ENCODE data around the gene MYADML2. TPM values are rescaled to one million over a fixed set of nuclear protein-coding genes. Genes with fewer than 3 reads are reported as not detected.

The MYADML2 gene
- total RNA-seq, 1 donor from 2014 or later = 0.16 TPM

- DNase-seq = no peak
Measured at GRCh38 chr17:81978524-81979298, 31.7 kb upstream of the MYADML2 start.

- peak; percentile 73 for DNase-seq
Measured at GRCh38 chr17:81977211-81977808, 30.3 kb upstream of the MYADML2 start, which contains the start of gene ASPSCR1. TSS of gene ASPSCR1 (plus strand) at chr17:81977629. CDS start at chr17:81977647, 18 bp downstream.

GRCh38 chr17:81976332-81977210 is 29.5 kb upstream of the MYADML2 start:
- no peak for DNase-seq

- DNase-seq = no peak
Measured at GRCh38 chr17:81973432-81973831, 26.4 kb upstream of the MYADML2 start.

GRCh38 chr17:81968850-81969812 is 22.1 kb upstream of the MYADML2 start:
- DNase-seq = no peak

GRCh38 chr17:81968396-81968745 is 21.3 kb upstream of the MYADML2 start:
- no peak for DNase-seq

- DNase-seq = peak; percentile 80
Measured at GRCh38 chr17:81967533-81968395, 20.7 kb upstream of the MYADML2 start.

GRCh38 chr17:81967244-81967532 is 20.2 kb upstream of the MYADML2 start:
- DNase-seq = no peak

- DNase-seq = no peak
Measured at GRCh38 chr17:81966343-81967243, 19.6 kb upstream of the MYADML2 start.

- no peak for DNase-seq
Measured at GRCh38 chr17:81964081-81964849, 17.2 kb upstream of the MYADML2 start.

- DNase-seq = no peak
Measured at GRCh38 chr17:81962499-81963441, 15.7 kb upstream of the MYADML2 start.

- DNase-seq = no peak
Measured at GRCh38 chr17:81961521-81962498, 14.8 kb upstream of the MYADML2 start.

- no peak for DNase-seq
Measured at GRCh38 chr17:81961087-81961511, 14.1 kb upstream of the MYADML2 start, which contains the start of gene NOTUM. TSS of gene NOTUM (minus strand) at chr17:81961187. CDS start at chr17:81960909, 278 bp downstream.

GRCh38 chr17:81960130-81960958 is 13.3 kb upstream of the MYADML2 start:
- no peak for DNase-seq

- no peak for DNase-seq
Measured at GRCh38 chr17:81959362-81960129, 12.5 kb upstream of the MYADML2 start.
